Adrenal gland (tissue), 12 donors: Measurements from ENCODE around the gene MBP. TPM values are rescaled to one million over a fixed set of nuclear protein-coding genes. Genes with fewer than 3 reads are reported as not detected.
"Not testable (repeated sequence)": the region's sequence is repeated elsewhere in the genome, so short reads cannot be mapped to it uniquely, and the experiment has no call there.

Source experiments
- DNase-seq, 7 donors: peaks; one replicate each; pipeline ENCODE4 v3.0.0-alpha.2; 2019 to 2020
- H3K27ac ChIP-seq, 5 donors: fragments of 200-600 bp; sonication (generic) in 4 of 5; 1 replicate in 3 of 5; 2 replicates in 2 of 5; pipeline versions ENCODE4 v1.5.1 to v1.8.0; 2016 to 2020; ENCODE audit warnings: mild to moderate bottlenecking in 1 of 5
- H3K27me3 ChIP-seq: fragments of 200-600 bp; 2 replicates; pipeline ENCODE4 v1.8.0; 2021
- H3K36me3 ChIP-seq, 2 donors: fragments of 200-600 bp; replicated peaks in 1 of 2; 1 replicate in 1 of 2; 2 replicates in 1 of 2; pipeline versions ENCODE4 v1.5.1 to v1.8.0; 2018 to 2022
- H3K4me1 ChIP-seq, 2 donors: fragments of 200-600 bp; replicated peaks in 1 of 2; 1 replicate in 1 of 2; 2 replicates in 1 of 2; pipeline versions ENCODE4 v1.5.1 to v1.8.0; 2018 to 2021
- H3K4me3 ChIP-seq, 4 donors: fragments of 200-600 bp; sonication (generic) in 3 of 4; one replicate each; pipeline ENCODE4 v1.5.1; 2016 to 2018
- H3K9me3 ChIP-seq, 3 donors: fragments of 200-600 bp; sonication (generic) in 1 of 3; replicated peaks in 1 of 3; 1 replicate in 2 of 3; 2 replicates in 1 of 3; pipeline versions ENCODE4 v1.5.1 to v1.8.0; 2016 to 2021
- POLR2A ChIP-seq, 2 donors: fragments of 450-650 bp; IDR thresholded peaks; one replicate each; pipeline ENCODE4 v1.6.1; 2017; ENCODE audit warnings: antibody characterized with exemption in 2 of 2, mild to moderate bottlenecking in 2 of 2, moderate library complexity in 1 of 2
- WGBS, 4 donors: extraction: QIAGEN DNeasy Blood & Tissue Kit in 2 of 4; methylation state at CpG; one replicate each; pipeline versions ENCODE4 v1.1.5 to v1.1.7; 2013 to 2017; 5-methylcytosine and 5-hydroxymethylcytosine counted together
- intact Hi-C, 2 donors: fragments of 100-400 bp; cut with DNase I; formaldehyde crosslinking; loops; one replicate each; pipeline versions ENCODE4 v1.14.1 to v1.15.0; 2022 to 2023
- polyA plus RNA-seq, 3 donors: library from polyadenylated mRNA; stranded (reverse); fragments of 200-250 nt in 2 of 3; fragments of 350-450 nt in 1 of 3; fragmentation: Illumina TruSeq in 1 of 3; extraction: RNeasy Lipid Tissue Mini Kit (QIAGEN cat#74804) in 1 of 3; gene quantifications; one replicate each; pipeline ENCODE4 v1.2.3, GENCODE V29; 2013 to 2014
- total RNA-seq, 9 donors: library from RNA; depleted of rRNA in 4 of 9; stranded (reverse); fragments of >200 nt in 4 of 9; fragments of 120-200 nt in 1 of 9; fragmentation: NEBNext Ultra II Directional in 1 of 9; extraction: Animal tissue kit (Norgen Biotek cat#: 25700) in 1 of 9; gene quantifications; one replicate each; pipeline versions ENCODE4 v1.1.0 to v1.2.4, GENCODE V29; 2013 to 2023
- TF ChIP-seq, protein P1 (sequence below), 6 experiments: fragments of 450-650 bp in 4 of 6; fragments of 200-600 bp in 2 of 6; sonication (generic) in 1 of 6; IDR thresholded peaks; 1 replicate in 5 of 6; 2 replicates in 1 of 6; pipeline versions ENCODE4 v1.5.1 to v1.8.0; 2016 to 2021; ENCODE audit warnings: antibody characterized with exemption in 6 of 6, mild to moderate bottlenecking in 2 of 6, moderate library complexity in 1 of 6
- donor health status: healthy with polysubstance abuse.
- donor health status: Bipolar disorder and iron deficiency.
- donor health status: DM: yes; HTN: yes; CAD: no.
- donor health status: DM: no; HTN: no; CAD: no.
- donor health status: DM: no; HTN: no; CAD: no.
- donor health status: DM: yes; HTN: yes; CAD: no.

The MBP gene
- total and polyA plus RNA-seq, 12 donors = 1.8 to 23.7 (median 13.7) TPM

DNA sequence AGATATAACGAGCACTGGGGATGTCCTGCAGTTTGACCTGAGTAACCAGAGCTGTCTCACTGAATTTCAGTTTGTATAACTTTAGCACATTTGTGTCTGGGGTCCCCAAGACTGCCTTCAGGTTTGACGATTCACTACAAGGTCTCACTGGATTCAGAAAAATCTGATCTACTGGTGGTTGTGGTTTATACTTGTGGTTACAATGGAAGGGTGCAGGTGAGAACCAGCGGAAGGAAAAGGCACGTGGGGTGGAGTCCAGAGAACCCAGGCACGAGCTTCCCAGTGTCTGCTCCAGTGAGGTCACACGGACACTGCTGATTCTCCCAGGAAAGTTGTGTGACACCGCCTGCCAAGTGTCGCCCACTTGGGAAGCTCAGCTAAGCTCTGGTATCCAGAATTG lies 184.2 kb downstream of the MBP start:
- Histone ChIP-seq H3K27me3 (no peaks in the 10 kb centered on the region), H3K9me3 (no peaks in the 10 kb centered on the region), H3K4me3 (no peak overlapping the region), H3K27ac (no peak overlapping the region), H3K36me3 (peaks cover 0 to 22% of the 10 kb centered on the region in 2 donors), H3K4me1 (peaks cover 5 to 8% of the 10 kb centered on the region in 2 donors)
- TF ChIP-seq, protein P1, sequence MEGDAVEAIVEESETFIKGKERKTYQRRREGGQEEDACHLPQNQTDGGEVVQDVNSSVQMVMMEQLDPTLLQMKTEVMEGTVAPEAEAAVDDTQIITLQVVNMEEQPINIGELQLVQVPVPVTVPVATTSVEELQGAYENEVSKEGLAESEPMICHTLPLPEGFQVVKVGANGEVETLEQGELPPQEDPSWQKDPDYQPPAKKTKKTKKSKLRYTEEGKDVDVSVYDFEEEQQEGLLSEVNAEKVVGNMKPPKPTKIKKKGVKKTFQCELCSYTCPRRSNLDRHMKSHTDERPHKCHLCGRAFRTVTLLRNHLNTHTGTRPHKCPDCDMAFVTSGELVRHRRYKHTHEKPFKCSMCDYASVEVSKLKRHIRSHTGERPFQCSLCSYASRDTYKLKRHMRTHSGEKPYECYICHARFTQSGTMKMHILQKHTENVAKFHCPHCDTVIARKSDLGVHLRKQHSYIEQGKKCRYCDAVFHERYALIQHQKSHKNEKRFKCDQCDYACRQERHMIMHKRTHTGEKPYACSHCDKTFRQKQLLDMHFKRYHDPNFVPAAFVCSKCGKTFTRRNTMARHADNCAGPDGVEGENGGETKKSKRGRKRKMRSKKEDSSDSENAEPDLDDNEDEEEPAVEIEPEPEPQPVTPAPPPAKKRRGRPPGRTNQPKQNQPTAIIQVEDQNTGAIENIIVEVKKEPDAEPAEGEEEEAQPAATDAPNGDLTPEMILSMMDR (IDR thresholded peaks at IDR 0.05) = no peak
- TF ChIP-seq POLR2A (IDR thresholded peaks at IDR 0.05) = no peak
- WGBS, 4 donors = 92 to 94% (median 93%) methylated on average over 8 of the region's 8 CpGs
- no peak for DNase-seq
- intact Hi-C loops = no loop called here

DNA sequence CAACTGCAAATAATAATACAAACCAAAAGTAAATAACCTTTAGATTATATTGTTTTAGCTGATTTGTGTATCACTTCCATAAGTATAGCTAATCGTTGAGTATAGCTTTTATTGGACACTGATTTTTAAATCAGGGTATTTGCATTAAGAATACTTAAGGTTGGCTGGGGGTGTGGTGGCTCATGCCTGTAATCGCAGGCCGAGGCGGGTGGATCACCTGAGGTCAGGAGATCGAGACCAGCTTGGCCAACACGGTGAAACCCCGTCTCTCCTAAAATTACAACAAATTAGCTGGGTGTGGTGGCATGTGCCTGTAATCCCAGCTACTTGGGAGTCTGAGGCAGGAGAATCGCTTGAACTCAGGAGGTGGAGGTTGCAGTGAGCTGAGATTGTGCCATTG lies 188.2 kb downstream of the MBP start:
- intact Hi-C loops, H3K4me1 ChIP-seq, H3K9me3 ChIP-seq, H3K27me3 ChIP-seq, H3K4me3 ChIP-seq, DNase-seq, H3K27ac ChIP-seq: not testable (repeated sequence)
- WGBS, 4 donors = 92 to 96% (median 94%) methylated on average over 8 of the region's 8 CpGs
- peaks cover 0 to 19% of the 10 kb centered on the region in 2 donors for H3K36me3 ChIP-seq

DNA sequence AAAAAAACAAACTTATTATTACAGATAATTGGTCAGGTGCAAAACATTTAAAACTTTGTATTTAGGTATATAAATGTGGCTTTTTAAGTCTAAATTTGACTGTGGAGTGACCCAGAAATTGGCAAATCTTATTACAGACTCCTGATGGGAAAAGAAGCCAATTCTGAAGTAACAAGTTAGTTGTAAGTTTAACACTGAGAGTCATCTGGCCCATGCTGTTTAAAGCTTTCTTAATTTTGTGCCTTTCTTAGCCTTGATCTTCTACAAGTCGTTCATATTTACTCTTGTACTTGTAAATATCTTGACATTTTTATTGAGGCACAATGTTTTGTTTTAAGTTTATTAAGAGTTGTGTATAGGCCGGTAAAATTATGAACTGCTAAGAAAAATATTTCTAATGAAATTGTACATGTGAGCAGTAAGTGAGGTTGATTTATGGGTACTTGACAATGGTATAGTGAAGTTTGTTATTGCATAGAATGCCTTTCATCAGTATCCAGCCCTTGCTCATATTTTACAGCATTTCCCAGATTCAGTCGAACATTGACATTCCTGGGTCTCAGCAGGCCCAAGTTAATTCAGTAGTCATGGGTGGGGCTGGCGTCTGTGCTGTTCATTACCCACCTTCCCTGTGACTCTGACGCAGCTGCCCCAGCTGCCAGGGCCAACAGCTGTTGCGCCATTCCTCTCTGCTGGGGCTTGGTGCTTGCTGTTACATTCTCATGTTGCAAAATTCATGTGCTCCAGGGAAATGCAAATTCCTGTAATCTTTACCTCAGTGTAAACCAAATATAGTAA lies 188.8 kb downstream of the MBP start:
- TF ChIP-seq, protein P1 (IDR thresholded peaks at IDR 0.05) = no peak
- no peak for TF ChIP-seq POLR2A (IDR thresholded peaks at IDR 0.05)
- H3K36me3 ChIP-seq = peaks cover 0 to 18% of the 10 kb centered on the region in 2 donors
- 81 to 96% (median 88%) methylated on average over 6 of the region's 6 CpGs for WGBS, 4 donors
- intact Hi-C loops = no loop called here
- H3K27me3 ChIP-seq = no peaks in the 10 kb centered on the region
- no peak overlapping the region for H3K27ac ChIP-seq
- DNase-seq = peak in 1 of 7 donors; percentile 19
- H3K9me3 ChIP-seq = no peaks in the 10 kb centered on the region
- no peak overlapping the region for H3K4me3 ChIP-seq
- H3K4me1 ChIP-seq = no peaks in the 10 kb centered on the region

DNA sequence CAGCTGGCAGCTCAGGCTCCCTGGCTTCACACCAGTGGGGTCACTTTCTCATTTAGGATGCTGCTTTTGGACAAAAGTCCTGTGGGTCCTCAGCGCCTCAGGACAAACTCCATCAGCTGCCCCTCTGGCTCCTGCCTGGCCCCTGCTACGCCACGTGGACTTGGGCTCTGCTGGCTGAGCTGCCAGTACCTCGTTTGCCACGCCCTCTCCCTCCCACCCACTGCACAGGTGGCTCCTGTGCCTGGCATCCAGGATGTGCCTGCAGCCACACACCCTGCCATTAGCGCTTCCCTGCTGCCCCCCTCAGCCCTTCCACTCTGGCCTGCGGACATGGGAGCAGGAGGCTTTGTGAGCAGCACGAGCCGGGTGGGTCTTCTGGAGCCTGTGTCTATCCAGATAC lies 191.3 kb downstream of the MBP start:
- intact Hi-C loops = no loop called here
- no peaks in the 10 kb centered on the region for H3K4me1 ChIP-seq
- no peak for TF ChIP-seq POLR2A (IDR thresholded peaks at IDR 0.05)
- TF ChIP-seq, protein P1 (IDR thresholded peaks at IDR 0.05) = no peak
- peaks cover 0 to 22% of the 10 kb centered on the region in 2 donors for H3K36me3 ChIP-seq
- no peak overlapping the region for H3K4me3 ChIP-seq
- H3K9me3 ChIP-seq = no peaks in the 10 kb centered on the region
- 87 to 98% (median 96%) methylated on average over 9 of the region's 9 CpGs for WGBS, 4 donors
- no peak for DNase-seq
- no peak overlapping the region for H3K27ac ChIP-seq
- H3K27me3 ChIP-seq = no peaks in the 10 kb centered on the region

DNA sequence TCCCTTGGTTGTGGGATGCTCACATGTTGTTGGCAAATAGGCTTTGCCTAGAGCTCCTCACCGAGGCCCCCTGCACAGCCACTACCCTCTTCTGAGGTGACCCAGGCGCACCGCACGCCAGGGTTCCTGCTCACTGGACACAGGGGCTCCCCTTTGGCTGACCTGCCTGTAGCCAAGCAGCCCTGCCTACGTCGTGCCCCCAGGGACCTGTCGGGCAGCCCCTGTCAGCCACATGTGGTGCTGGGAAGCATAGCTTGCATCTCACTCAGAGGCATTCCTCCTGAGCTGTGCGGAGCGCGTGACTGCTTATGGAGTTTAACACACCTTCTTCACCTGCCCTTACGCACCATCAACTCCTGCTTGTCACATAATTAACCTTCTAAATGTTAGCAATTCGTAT lies 194.0 kb downstream of the MBP start:
- H3K27me3 ChIP-seq = no peaks in the 10 kb centered on the region
- intact Hi-C loops = no loop called here
- H3K4me3 ChIP-seq = no peak overlapping the region
- no peak overlapping the region for H3K27ac ChIP-seq
- no peak for DNase-seq
- WGBS, 4 donors = 94 to 97% (median 95%) methylated on average over 12 of the region's 12 CpGs
- H3K9me3 ChIP-seq = no peaks in the 10 kb centered on the region
- H3K36me3 ChIP-seq = peaks cover 0 to 25% of the 10 kb centered on the region in 2 donors
- no peaks in the 10 kb centered on the region for H3K4me1 ChIP-seq
- TF ChIP-seq POLR2A (IDR thresholded peaks at IDR 0.05) = no peak
- TF ChIP-seq, protein P1 (IDR thresholded peaks at IDR 0.05) = no peak
